HAP-1 (cell line): ENCODE measurements around the gene CSF1.

Experiments
- DNase-seq, 2 experiments: peaks; one replicate each; pipeline ENCODE4 v3.0.0-alpha.2; 2016 to 2020; ENCODE audit warnings: low spot score in 2 of 2
- H3K27me3 ChIP-seq: fragments of 250-450 bp; sonication (Bioruptor Pico); 2 replicates; pipeline ENCODE4 v1.5.1; 2020; ENCODE audit warnings: low read depth, mild to moderate bottlenecking, moderate library complexity
- H3K36me3 ChIP-seq: fragments of 250-450 bp; sonication (Bioruptor Pico); replicated peaks from 2 replicates; pipeline ENCODE4 v1.5.1; 2020; ENCODE audit warnings: mild to moderate bottlenecking
- H3K4me1 ChIP-seq: fragments of 250-450 bp; sonication (Bioruptor Pico); 2 replicates; pipeline ENCODE4 v1.5.1; 2020; ENCODE audit warnings: mild to moderate bottlenecking
- H3K4me3 ChIP-seq: fragments of 250-450 bp; sonication (Bioruptor Pico); 2 replicates; pipeline ENCODE4 v1.5.1; 2020; ENCODE audit warnings: mild to moderate bottlenecking, moderate library complexity
- H3K9me3 ChIP-seq: fragments of 250-450 bp; sonication (Bioruptor Pico); 2 replicates; pipeline ENCODE4 v1.5.1; 2020; ENCODE audit warnings: mild to moderate bottlenecking, moderate library complexity
- in situ Hi-C: fragments of 300-500 bp; cut with MboI; formaldehyde crosslinking; loops from 3 replicates; pipeline ENCODE4 v1.14.3; 2020; ENCODE audit warnings: low sequenced_read_pairs, inconsistent platforms, mixed read lengths

The CSF1 gene

DNA sequence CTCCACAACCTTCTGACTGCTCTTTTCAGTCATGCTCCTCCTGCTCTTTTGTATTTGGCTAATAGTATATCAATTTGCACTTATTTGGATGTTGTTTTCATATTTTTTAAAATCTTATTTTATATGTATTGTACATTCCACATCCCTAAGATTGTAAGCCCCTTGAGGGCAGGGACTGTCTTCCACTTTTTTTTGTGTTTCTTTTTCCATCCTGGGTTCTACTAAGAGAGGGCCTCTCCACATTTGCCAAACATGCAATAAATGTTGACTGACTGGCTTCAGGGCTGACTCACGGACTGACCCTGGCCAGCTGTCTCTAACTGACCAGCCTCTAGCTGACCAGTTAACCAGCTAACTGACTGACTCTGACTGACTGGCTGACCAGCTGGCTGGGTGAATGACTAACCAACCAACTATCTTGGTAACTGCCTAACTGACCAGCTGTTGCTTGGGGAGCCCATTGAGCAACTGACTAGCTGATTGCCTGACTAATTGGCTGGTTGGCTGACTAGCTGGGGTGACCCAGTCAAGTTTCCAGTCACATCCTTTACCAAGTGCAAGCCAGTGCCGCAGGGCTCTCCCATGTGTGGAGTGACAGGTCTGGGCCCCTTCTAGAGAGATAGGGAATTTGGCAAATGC lies 16.1 kb downstream of the CSF1 start:
- no peak overlapping the region for H3K4me3 ChIP-seq
- in situ Hi-C loops = no loop called here

GRCh38 chr1:109927356-109927755 lies 16.7 kb downstream of the CSF1 start:
- Histone ChIP-seq H3K4me1 (no peaks in the 10 kb centered on the region; the same call in 1 of the 2 replicates), H3K27me3 (no peaks in the 10 kb centered on the region), H3K9me3 (no peaks in the 10 kb centered on the region), H3K4me3 (no peak overlapping the region), H3K36me3 (peaks cover 11% of the 10 kb centered on the region)
- DNase-seq = no peak
- in situ Hi-C loops = no loop called here

More for the DNA sequence above, 16.1 kb downstream of the CSF1 start:
- Histone ChIP-seq H3K4me1 (no peaks in the 10 kb centered on the region; the same call in 1 of the 2 replicates), H3K27me3 (no peaks in the 10 kb centered on the region), H3K36me3 (peaks cover 13% of the 10 kb centered on the region), H3K9me3 (no peaks in the 10 kb centered on the region)
- no peak for DNase-seq

- Histone ChIP-seq H3K27me3 (no peaks in the 10 kb centered on the region), H3K4me1 (no peaks in the 10 kb centered on the region; the same call in 1 of the 2 replicates), H3K4me3 (no peak overlapping the region), H3K36me3 (peaks cover 8% of the 10 kb centered on the region), H3K9me3 (no peaks in the 10 kb centered on the region)
- in situ Hi-C loops = no loop called here
- no peak for DNase-seq
Observed at GRCh38 chr1:109927911-109928321, 17.3 kb downstream of the CSF1 start.

DNA sequence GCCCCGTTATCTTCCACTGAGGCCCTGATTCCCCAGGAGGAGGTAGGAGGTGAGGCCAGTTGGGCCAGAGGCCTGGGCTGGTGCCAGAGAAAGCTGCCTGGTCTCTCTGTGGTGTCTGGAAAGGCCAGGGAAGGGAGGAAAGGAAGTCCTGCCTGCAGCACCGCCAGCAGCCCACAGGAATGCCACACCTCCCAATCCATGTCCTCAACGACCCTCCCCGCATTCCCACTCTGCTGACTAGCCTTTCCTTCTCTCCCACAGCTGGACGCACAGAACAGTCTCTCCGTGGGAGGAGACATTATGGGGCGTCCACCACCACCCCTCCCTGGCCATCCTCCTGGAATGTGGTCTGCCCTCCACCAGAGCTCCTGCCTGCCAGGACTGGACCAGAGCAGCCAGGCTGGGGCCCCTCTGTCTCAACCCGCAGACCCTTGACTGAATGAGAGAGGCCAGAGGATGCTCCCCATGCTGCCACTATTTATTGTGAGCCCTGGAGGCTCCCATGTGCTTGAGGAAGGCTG lies 18.0 kb downstream of the CSF1 start:
- no peak for DNase-seq
- H3K9me3 ChIP-seq = no peaks in the 10 kb centered on the region
- no peaks in the 10 kb centered on the region for H3K27me3 ChIP-seq
- in situ Hi-C loops = no loop called here
- H3K36me3 ChIP-seq = peaks cover 7% of the 10 kb centered on the region
- no peak overlapping the region for H3K4me3 ChIP-seq
- H3K4me1 ChIP-seq = no peaks in the 10 kb centered on the region; the same call in 1 of the 2 replicates

DNA sequence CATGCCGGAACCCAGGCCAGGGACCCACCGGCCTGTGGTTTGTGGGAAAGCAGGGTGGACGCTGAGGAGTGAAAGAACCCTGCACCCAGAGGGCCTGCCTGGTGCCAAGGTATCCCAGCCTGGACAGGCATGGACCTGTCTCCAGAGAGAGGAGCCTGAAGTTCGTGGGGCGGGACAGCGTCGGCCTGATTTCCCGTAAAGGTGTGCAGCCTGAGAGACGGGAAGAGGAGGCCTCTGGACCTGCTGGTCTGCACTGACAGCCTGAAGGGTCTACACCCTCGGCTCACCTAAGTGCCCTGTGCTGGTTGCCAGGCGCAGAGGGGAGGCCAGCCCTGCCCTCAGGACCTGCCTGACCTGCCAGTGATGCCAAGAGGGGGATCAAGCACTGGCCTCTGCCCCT lies 18.5 kb downstream of the CSF1 start:
- DNase-seq = no peak
- in situ Hi-C loops = no loop called here
- H3K36me3 ChIP-seq = peaks cover 4% of the 10 kb centered on the region
- no peak overlapping the region for H3K4me3 ChIP-seq
- no peaks in the 10 kb centered on the region; the same call in 1 of the 2 replicates for H3K4me1 ChIP-seq
- H3K27me3 ChIP-seq = no peaks in the 10 kb centered on the region
- no peaks in the 10 kb centered on the region for H3K9me3 ChIP-seq

GRCh38 chr1:109929588-109930251 lies 19.1 kb downstream of the CSF1 start:
- Histone ChIP-seq H3K36me3 (peaks cover 4% of the 10 kb centered on the region), H3K27me3 (no peaks in the 10 kb centered on the region), H3K4me1 (no peaks in the 10 kb centered on the region; the same call in 1 of the 2 replicates), H3K4me3 (no peak overlapping the region), H3K9me3 (no peaks in the 10 kb centered on the region)
- no peak for DNase-seq
- in situ Hi-C loops = no loop called here

DNA sequence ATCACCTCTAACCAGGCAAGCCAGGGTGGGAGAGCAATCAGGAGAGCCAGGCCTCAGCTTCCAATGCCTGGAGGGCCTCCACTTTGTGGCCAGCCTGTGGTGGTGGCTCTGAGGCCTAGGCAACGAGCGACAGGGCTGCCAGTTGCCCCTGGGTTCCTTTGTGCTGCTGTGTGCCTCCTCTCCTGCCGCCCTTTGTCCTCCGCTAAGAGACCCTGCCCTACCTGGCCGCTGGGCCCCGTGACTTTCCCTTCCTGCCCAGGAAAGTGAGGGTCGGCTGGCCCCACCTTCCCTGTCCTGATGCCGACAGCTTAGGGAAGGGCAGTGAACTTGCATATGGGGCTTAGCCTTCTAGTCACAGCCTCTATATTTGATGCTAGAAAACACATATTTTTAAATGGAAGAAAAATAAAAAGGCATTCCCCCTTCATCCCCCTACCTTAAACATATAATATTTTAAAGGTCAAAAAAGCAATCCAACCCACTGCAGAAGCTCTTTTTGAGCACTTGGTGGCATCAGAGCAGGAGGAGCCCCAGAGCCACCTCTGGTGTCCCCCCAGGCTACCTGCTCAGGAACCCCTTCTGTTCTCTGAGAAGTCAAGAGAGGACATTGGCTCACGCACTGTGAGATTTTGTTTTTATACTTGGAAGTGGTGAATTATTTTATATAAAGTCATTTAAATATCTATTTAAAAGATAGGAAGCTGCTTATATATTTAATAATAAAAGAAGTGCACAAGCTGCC lies 19.8 kb downstream of the CSF1 start:
- Histone ChIP-seq H3K9me3 (no peaks in the 10 kb centered on the region), H3K4me3 (no peak overlapping the region), H3K4me1 (no peaks in the 10 kb centered on the region; the same call in 1 of the 2 replicates), H3K27me3 (no peaks in the 10 kb centered on the region), H3K36me3 (peaks cover 4% of the 10 kb centered on the region)
- in situ Hi-C loops = no loop called here
- no peak for DNase-seq

DNA sequence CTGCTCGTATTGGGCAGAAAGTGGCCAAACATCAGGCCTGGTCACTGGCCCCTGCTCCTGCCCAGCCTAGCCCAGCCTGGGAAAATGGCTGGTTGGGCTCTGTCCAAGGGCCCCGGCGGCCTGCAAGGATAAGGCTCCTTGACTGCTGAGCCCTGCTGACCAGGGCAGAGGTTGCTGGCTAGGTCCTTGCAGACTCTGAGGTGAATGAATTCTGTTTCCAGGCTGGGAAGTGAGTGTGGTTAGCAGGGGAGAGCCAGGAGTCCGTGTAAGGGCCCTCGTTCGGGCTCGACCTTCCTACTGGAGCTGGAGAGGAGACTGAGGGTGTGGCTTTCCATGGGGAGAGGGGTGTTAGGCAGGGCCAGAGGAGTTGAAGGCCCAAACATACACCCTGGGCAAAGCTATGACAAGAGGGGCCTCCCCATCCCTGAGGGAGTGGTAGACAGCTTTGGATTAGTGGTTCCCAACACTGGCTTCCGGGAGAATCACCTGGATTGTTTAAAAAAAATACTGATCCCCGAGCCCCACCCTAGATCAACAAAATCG lies 20.6 kb downstream of the CSF1 start:
- no peak overlapping the region for H3K4me3 ChIP-seq
- in situ Hi-C loops = no loop called here
- no peaks in the 10 kb centered on the region for H3K27me3 ChIP-seq
- DNase-seq = peak; percentile 65 to 90
- no peaks in the 10 kb centered on the region for H3K9me3 ChIP-seq
- no peaks in the 10 kb centered on the region; the same call in 1 of the 2 replicates for H3K4me1 ChIP-seq
- peaks cover 4% of the 10 kb centered on the region; the same call in 1 of the 2 replicates for H3K36me3 ChIP-seq

DNA sequence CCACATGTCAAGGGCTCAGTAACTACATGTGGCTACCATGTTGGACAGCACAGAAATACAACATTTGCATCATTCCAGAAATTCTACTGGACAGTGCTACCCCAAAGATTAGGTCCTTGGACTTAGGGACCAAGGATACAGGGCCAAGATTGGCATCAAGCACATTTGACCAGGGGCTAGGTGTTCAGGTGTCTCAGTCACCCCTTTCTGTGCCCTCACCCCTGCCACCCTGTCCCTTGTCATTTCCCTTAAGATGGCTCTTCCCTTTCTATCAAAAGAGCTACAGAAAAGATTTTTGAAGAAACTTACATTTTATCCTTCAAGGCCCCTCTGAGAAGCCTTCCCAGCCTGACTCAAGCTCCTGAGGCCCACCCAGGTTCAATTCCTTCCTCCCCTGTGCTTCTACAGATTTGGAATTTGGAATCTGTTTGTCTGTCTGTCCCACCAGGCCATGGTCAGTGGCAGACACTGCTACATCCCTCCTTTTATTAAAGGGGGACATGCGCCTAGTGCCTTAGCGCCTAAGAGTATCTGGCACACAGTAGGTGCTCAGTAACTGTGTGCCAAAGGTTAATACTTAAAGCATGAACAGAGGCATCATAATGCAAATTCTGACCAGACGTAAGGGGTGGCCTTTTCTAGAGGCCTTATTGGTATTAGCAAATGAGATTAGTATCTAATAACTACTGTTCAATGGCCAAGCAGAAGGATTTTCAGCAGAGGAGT lies 21.4 kb downstream of the CSF1 start:
- H3K4me3 ChIP-seq = no peak overlapping the region
- no peak for DNase-seq
- H3K27me3 ChIP-seq = no peaks in the 10 kb centered on the region
- no peaks in the 10 kb centered on the region; the same call in 1 of the 2 replicates for H3K4me1 ChIP-seq
- H3K36me3 ChIP-seq = no peaks in the 10 kb centered on the region; the same call in 1 of the 2 replicates
- in situ Hi-C loops = no loop called here
- H3K9me3 ChIP-seq = peaks cover 3% of the 10 kb centered on the region; the same call in 1 of the 2 replicates

DNA sequence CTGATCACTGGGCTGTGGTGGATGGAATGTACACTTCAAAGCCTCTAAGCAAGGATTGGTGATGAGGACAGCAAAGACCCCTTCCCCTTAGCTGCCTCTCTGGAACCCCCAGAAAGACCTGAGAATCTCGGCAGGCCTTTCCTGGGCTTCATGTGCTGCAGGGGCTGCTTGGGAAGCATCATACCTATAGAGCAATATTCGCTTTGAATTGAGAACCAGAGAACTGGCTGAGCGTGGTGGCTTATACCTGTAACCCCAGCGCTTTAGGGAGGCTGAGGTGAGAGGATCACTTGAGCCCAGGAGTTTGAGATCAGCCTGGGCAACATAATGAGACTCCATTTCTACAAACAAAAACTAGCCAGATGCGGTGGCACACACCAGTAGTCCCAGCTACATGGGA lies 22.0 kb downstream of the CSF1 start:
- no peaks in the 10 kb centered on the region; the same call in 1 of the 2 replicates for H3K36me3 ChIP-seq
- in situ Hi-C loops = no loop called here
- H3K27me3 ChIP-seq = no peaks in the 10 kb centered on the region; the same call in 1 of the 2 replicates
- no peaks in the 10 kb centered on the region; the same call in 1 of the 2 replicates for H3K4me1 ChIP-seq
- H3K4me3 ChIP-seq = no peak overlapping the region
- H3K9me3 ChIP-seq = peaks cover 7% of the 10 kb centered on the region; the same call in 1 of the 2 replicates
- DNase-seq = no peak

DNA sequence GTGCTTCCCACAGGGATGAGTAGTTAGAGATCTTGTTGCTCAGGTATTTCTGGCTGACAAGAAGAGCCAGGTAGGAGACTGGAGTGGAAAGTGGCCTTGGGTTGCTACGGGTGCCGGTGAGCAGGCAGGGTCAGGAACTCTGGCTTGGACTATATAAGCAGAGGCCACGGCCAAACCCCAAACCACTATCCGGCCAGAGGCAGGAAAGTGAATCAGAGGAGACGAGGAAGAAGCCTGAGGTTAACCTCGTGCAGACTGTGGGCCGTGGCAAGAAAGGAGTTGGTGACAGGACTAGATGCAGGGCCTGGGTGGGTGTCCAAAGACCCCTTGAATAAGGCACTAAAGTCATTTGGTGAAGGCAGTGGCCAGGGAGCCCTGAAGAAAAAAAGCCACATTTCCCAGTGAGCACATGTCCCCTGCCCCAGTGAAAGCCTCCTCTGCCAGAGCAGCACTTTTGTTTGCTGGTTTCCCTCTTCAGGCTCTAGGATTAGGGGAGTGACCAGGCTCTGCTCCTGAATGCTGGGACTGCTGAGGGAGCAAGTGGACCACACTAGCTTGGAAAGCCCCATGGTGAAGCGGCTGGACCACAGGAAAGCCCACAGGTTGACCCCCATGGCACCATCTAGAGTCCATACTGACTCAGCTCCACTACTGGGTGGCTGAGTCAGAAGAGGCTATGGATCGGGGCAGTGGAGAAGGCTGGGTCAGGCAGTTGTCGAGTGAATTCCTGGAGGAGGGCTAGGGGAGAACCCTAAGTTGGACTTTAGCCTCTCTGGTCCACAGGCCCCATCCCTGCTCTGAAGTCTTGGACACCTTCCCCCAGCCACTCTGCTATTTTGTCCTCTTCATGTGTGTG lies 23.4 kb downstream of the CSF1 start:
- DNase-seq = no peak
- Histone ChIP-seq H3K36me3 (no peaks in the 10 kb centered on the region; the same call in 1 of the 2 replicates), H3K4me1 (no peaks in the 10 kb centered on the region; the same call in 1 of the 2 replicates), H3K9me3 (peaks cover 10% of the 10 kb centered on the region; the same call in 1 of the 2 replicates), H3K4me3 (no peak overlapping the region), H3K27me3 (no peaks in the 10 kb centered on the region; the same call in 1 of the 2 replicates)
- in situ Hi-C loops = no loop called here

DNA sequence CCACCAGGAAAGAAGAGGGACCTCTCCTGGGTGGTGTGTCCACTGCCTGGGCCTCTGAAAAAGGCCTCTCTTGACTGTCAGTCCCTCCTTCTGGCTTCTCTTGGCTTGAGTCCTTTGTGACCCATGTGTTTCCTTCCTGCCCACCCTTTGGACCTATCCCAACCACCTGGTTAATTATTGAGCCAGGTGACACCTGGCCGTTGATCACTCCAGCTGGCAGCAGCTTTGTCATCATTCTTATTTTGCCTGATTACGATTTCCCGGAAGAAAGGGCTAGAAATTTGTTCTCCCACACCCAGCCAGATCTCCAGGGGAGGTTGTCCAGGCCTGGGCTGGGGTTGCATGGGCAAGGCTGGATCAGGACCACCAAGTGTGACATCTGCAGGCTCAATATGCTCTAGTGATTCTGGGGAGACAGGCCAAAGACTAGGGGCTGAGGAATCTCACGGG lies 24.8 kb downstream of the CSF1 start:
- in situ Hi-C loops = no loop called here
- no peak for DNase-seq

More for the DNA sequence above, 24.8 kb downstream of the CSF1 start:
- H3K9me3 ChIP-seq = peaks cover 10% of the 10 kb centered on the region; the same call in 1 of the 2 replicates
- no peaks in the 10 kb centered on the region for H3K36me3 ChIP-seq
- H3K4me3 ChIP-seq = no peak overlapping the region
- H3K4me1 ChIP-seq = no peaks in the 10 kb centered on the region; the same call in 1 of the 2 replicates
- no peaks in the 10 kb centered on the region; the same call in 1 of the 2 replicates for H3K27me3 ChIP-seq
